ENCODE results near the gene GPRIN3. TPM values are rescaled to one million over a fixed set of nuclear protein-coding genes. Genes with fewer than 3 reads are reported as not detected.

GPRIN3 gene
- total RNA-seq, 1 experiment from 2014 or later: 0.48 TPM

- H3K4me1 ChIP-seq (ENCODE audit: insufficient read depth, low read length): no peaks in the 10 kb centered on the region
- H4K91ac ChIP-seq (ENCODE audit: insufficient read length, low read depth, low read length): no peak overlapping the region
- H3K36me3 Mint-ChIP-seq (ENCODE audit: insufficient read depth in 1 of 3, low read depth in 3 of 3): no peaks in the 10 kb centered on the region
Observed at GRCh38 chr4:89217604-89218003, 90.0 kb downstream of the GPRIN3 start.

More at GRCh38 chr4:89217604-89218003, 90.0 kb downstream of the GPRIN3 start:
- Histone ChIP-seq H3K4ac (ENCODE audit: low read depth, low read length) (no peak overlapping the region), H4K20me1 (ENCODE audit: control insufficient read depth, insufficient read depth, insufficient read length) (no peaks in the 10 kb centered on the region), H2BK15ac (ENCODE audit: low read depth, low read length) (no peak overlapping the region), H3K27me3 (ENCODE audit: insufficient read depth, low read length) (no peaks in the 10 kb centered on the region), H2BK5ac (ENCODE audit: insufficient read length, low read length) (no peak overlapping the region), H4K5ac (ENCODE audit: insufficient read length, low read depth, low read length) (no peak overlapping the region), H2AFZ (ENCODE audit: low read length) (no peak overlapping the region), H3K23me2 (ENCODE audit: insufficient read length, low read depth, low read length, poor library complexity, severe bottlenecking) (no peaks in the 10 kb centered on the region), H3K14ac (ENCODE audit: insufficient read depth, low read length) (no peak overlapping the region), H3K9me3 (ENCODE audit: control insufficient read depth, low read depth, low read length) (no peaks in the 10 kb centered on the region), H4K8ac (replicated peaks; ENCODE audit: insufficient read length, low read depth, low read length) (no peak overlapping the region), H3K27ac (ENCODE audit: insufficient read length, low read depth, low read length) (no peak overlapping the region), H3K4me2 (ENCODE audit: insufficient read depth, insufficient read length, low read length) (no peak overlapping the region), H3K9ac (ENCODE audit: extremely low read depth, insufficient read length, low read length) (no peak overlapping the region), H3K79me1 (ENCODE audit: insufficient read depth, low read depth, low read length, poor library complexity, severe bottlenecking) (no peaks in the 10 kb centered on the region), H2AK5ac (ENCODE audit: insufficient read length, low read length) (no peak overlapping the region), H3K18ac (ENCODE audit: insufficient read length, low read depth, low read length) (no peak overlapping the region), H3K56ac (ENCODE audit: insufficient read length, low read depth, low read length) (no peak overlapping the region), H3T11ph (ENCODE audit: low read length) (no peak overlapping the region), H2BK120ac (ENCODE audit: low read depth, low read length, poor library complexity, severe bottlenecking) (no peak overlapping the region), H2BK20ac (ENCODE audit: low read depth, low read length, poor library complexity, severe bottlenecking) (no peak overlapping the region), H3K79me2 (ENCODE audit: insufficient read depth, low read length) (no peaks in the 10 kb centered on the region), H3K23ac (ENCODE audit: insufficient read length, low read depth, low read length) (no peak overlapping the region), H2BK12ac (ENCODE audit: insufficient read length, low read depth, low read length) (no peak overlapping the region)
- Mint-ChIP-seq H3K4me1 (peaks cover 9 to 11% of the 10 kb centered on the region in 2 experiments), H3K4me3 (no peak overlapping the region), H3K9me3 (no peaks in the 10 kb centered on the region), H3K27me3 (ENCODE audit: low read depth) (no peaks in the 10 kb centered on the region), H3K27ac (no peak overlapping the region)
- no peak for DNase-seq
- no peak for TF ChIP-seq CTCF (conservative IDR thresholded peaks at IDR 0.05)
- no CpG with 5 or more reads among the region's 1 CpG for WGBS (ENCODE audit: extremely low coverage, insufficient read length, low lambda C conversion rate)

Measured in H9 (cell line).